GM18951 (cell line): ENCODE measurements around the gene ALDH1A3.

Source experiments
- POLR2A ChIP-seq: IDR thresholded peaks from 4 replicates; pipeline ENCODE4 v1.6.1; 2011; ENCODE audit warnings: mild to moderate bottlenecking; ENCODE audit not compliant: insufficient read length, insufficient read depth; ENCODE audit errors: extremely low read depth
- in situ Hi-C: fragments of 300-500 bp; cut with MboI; formaldehyde crosslinking; loops from one replicate; pipeline ENCODE4 v1.12.0; 2022; ENCODE audit warnings: low sequenced_read_pairs, mixed read lengths, inconsistent platforms; ENCODE audit not compliant: unreplicated experiment

The ALDH1A3 gene

GRCh38 chr15:100879464-100880138 is at the start of gene ALDH1A3:
TSS of gene ALDH1A3 (plus strand) at chr15:100879831. CDS start at chr15:100879908, 77 bp downstream.
- TF ChIP-seq POLR2A, result no peak
- in situ Hi-C loops, result loop anchor here (10.0 kb wide), 1 partner anchor 245 kb away; no protein-coding TSS in a partner anchor

GRCh38 chr15:100831467-100831866 is 48.2 kb upstream of the ALDH1A3 start:
- in situ Hi-C loops, result no loop called here
- no peak for TF ChIP-seq POLR2A

GRCh38 chr15:100832149-100832942 is 47.3 kb upstream of the ALDH1A3 start:
- in situ Hi-C loops, result no loop called here

GRCh38 chr15:100833417-100834389 is 45.9 kb upstream of the ALDH1A3 start:
- TF ChIP-seq POLR2A, result no peak
- in situ Hi-C loops, result no loop called here

More at GRCh38 chr15:100832149-100832942, 47.3 kb upstream of the ALDH1A3 start:
- no peak for TF ChIP-seq POLR2A

- no peak for TF ChIP-seq POLR2A
Measured at GRCh38 chr15:100834731-100835130, 44.9 kb upstream of the ALDH1A3 start.

GRCh38 chr15:100835636-100836035 is 44.0 kb upstream of the ALDH1A3 start:
- in situ Hi-C loops, result no loop called here
- no peak for TF ChIP-seq POLR2A

More at GRCh38 chr15:100834731-100835130, 44.9 kb upstream of the ALDH1A3 start:
- in situ Hi-C loops, result no loop called here

- TF ChIP-seq POLR2A, result no peak
- in situ Hi-C loops, result no loop called here
Measured at GRCh38 chr15:100836501-100836900, 43.1 kb upstream of the ALDH1A3 start.

- TF ChIP-seq POLR2A, result no peak
- in situ Hi-C loops, result no loop called here
Measured at GRCh38 chr15:100841426-100841825, 38.2 kb upstream of the ALDH1A3 start.

- in situ Hi-C loops, result no loop called here
- no peak for TF ChIP-seq POLR2A
Measured at GRCh38 chr15:100842756-100843730, 36.6 kb upstream of the ALDH1A3 start.

GRCh38 chr15:100844167-100844566 is 35.5 kb upstream of the ALDH1A3 start:
- in situ Hi-C loops, result no loop called here
- TF ChIP-seq POLR2A, result no peak

- in situ Hi-C loops, result no loop called here
- no peak for TF ChIP-seq POLR2A
Measured at GRCh38 chr15:100844778-100845177, 34.9 kb upstream of the ALDH1A3 start.

- no peak for TF ChIP-seq POLR2A
- in situ Hi-C loops, result no loop called here
Measured at GRCh38 chr15:100847194-100847593, 32.4 kb upstream of the ALDH1A3 start.
